GM19455 (cell line): ENCODE data around the gene GPRC5C.

Experiments
- ATAC-seq: cut with Tn5 transposase; IDR thresholded peaks from one replicate; pipeline ENCODE4 v1.9.1; 2021; ENCODE audit not compliant: unreplicated experiment

GPRC5C gene

GRCh38 chr17:74431568-74432423, at the start of gene GPRC5C:
Gene GPRC5C (plus strand): TSS chr17:74432088. CDS start chr17:74439777, 7,689 bp downstream.
- no peak for ATAC-seq

GRCh38 chr17:74383141-74383540, 48.7 kb upstream of the GPRC5C start:
- ATAC-seq, result no peak

GRCh38 chr17:74385201-74385600, 46.7 kb upstream of the GPRC5C start:
- ATAC-seq, result no peak

- ATAC-seq, result no peak
Observed at GRCh38 chr17:74386386-74386785, 45.5 kb upstream of the GPRC5C start.

GRCh38 chr17:74387365-74388218, 44.3 kb upstream of the GPRC5C start:
- ATAC-seq, result no peak

- ATAC-seq, result no peak
Observed at GRCh38 chr17:74389084-74389753, 42.7 kb upstream of the GPRC5C start.

GRCh38 chr17:74389937-74390679, 41.8 kb upstream of the GPRC5C start:
- no peak for ATAC-seq

GRCh38 chr17:74390680-74391653, 40.9 kb upstream of the GPRC5C start:
- ATAC-seq, result no peak

GRCh38 chr17:74391771-74392170, 40.1 kb upstream of the GPRC5C start:
- no peak for ATAC-seq

- no peak for ATAC-seq
Observed at GRCh38 chr17:74392848-74393247, 39.0 kb upstream of the GPRC5C start.

- ATAC-seq, result no peak
Observed at GRCh38 chr17:74393346-74393942, 38.4 kb upstream of the GPRC5C start.

- no peak for ATAC-seq
Observed at GRCh38 chr17:74394275-74394950, 37.5 kb upstream of the GPRC5C start.

- no peak for ATAC-seq
Observed at GRCh38 chr17:74394977-74395376, 36.9 kb upstream of the GPRC5C start.

GRCh38 chr17:74396567-74396966, 35.3 kb upstream of the GPRC5C start:
- no peak for ATAC-seq

GRCh38 chr17:74402048-74402447, 29.8 kb upstream of the GPRC5C start:
- ATAC-seq, result no peak

- ATAC-seq, result no peak
Observed at GRCh38 chr17:74403512-74404137, 28.3 kb upstream of the GPRC5C start.

- no peak for ATAC-seq
Observed at GRCh38 chr17:74404218-74404617, 27.7 kb upstream of the GPRC5C start.

- ATAC-seq, result no peak
Observed at GRCh38 chr17:74404789-74405188, 27.1 kb upstream of the GPRC5C start.
